HepG2 (cell line): ENCODE data around the gene NET1.

Experiments used
- FOXJ3 ChIP-seq: sonication (generic); formaldehyde crosslinking; IDR thresholded peaks from 2 replicates; pipeline ENCODE4 v1.4.0; 2020; ENCODE audit warnings: missing genetic modification reagents, mild to moderate bottlenecking, borderline replicate concordance
- GTF2F1 ChIP-seq: fragments of 150-350 bp; IDR thresholded peaks from 2 replicates; pipeline ENCODE4 v1.6.1; 2014; ENCODE audit warnings: low read length
- GTF3A ChIP-seq: sonication (generic); formaldehyde crosslinking; conservative IDR thresholded peaks from 2 replicates; pipeline ENCODE4 v1.4.0; 2020; ENCODE audit warnings: mild to moderate bottlenecking, missing genetic modification reagents
- SRSF1 ChIP-seq: fragments of 200-400 bp; formaldehyde crosslinking; optimal IDR thresholded peaks from 2 replicates; pipeline ENCODE3; 2017; ENCODE audit warnings: mild to moderate bottlenecking, low read depth, low read length, moderate library complexity
- ZBTB42 ChIP-seq: sonication (generic); formaldehyde crosslinking; IDR thresholded peaks from 2 replicates; pipeline ENCODE4 v1.5.0; 2020; ENCODE audit warnings: mild to moderate bottlenecking, missing genetic modification reagents
- ZNF3 ChIP-seq: IDR thresholded peaks from 2 replicates; pipeline ENCODE4 v1.7.0; 2017; ENCODE audit warnings: inconsistent platforms
- ZNF441 ChIP-seq: sonication (generic); formaldehyde crosslinking; IDR thresholded peaks from 2 replicates; pipeline ENCODE4 v1.7.0; 2021; ENCODE audit warnings: missing genetic modification reagents, borderline replicate concordance
- TF ChIP-seq, protein P1 (sequence below): sonication (generic); formaldehyde crosslinking; IDR thresholded peaks from 2 replicates; pipeline ENCODE4 v1.8.0; 2022; ENCODE audit warnings: mild to moderate bottlenecking, missing genetic modification reagents; ENCODE audit not compliant: insufficient replicate concordance

DNA sequence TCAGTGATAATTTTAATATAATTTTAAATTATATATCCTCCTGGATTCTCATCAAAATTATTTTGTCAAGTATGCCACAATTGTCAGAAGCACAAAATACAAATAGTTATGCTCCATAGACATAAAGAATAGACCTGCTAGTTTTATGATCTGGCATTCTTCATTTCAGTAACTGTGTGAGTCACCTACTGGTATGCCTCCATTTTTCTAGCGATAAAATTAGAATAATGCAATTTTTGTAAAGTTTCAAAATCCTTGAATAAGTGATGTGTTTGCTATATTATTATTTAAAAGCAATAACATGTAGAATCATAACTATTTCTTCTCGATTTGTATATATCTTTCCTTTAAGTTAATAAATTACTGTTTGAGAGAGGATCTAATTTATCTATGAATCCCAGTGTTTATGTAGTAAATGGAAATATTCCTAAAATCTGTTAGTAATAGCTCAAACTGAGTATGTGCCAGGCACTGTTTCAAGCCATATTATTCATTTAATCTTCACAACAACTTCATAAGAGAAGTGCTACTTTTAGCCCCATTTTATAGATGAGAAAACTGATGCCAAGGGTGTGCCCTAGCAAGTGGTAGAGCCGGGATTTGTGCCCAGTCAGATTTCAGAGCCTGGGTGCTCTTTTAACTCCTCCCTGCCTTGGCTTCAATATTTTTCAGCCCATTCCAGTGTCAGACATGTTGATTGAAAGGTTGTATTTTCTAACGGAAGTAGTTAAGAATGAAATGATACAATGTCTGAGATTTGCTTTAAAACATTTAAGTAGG, 38.4 kb downstream of the NET1 start:
- TF ChIP-seq ZBTB42: no peak
- TF ChIP-seq SRSF1: no peak
- TF ChIP-seq GTF3A: no peak
- TF ChIP-seq, protein P1, sequence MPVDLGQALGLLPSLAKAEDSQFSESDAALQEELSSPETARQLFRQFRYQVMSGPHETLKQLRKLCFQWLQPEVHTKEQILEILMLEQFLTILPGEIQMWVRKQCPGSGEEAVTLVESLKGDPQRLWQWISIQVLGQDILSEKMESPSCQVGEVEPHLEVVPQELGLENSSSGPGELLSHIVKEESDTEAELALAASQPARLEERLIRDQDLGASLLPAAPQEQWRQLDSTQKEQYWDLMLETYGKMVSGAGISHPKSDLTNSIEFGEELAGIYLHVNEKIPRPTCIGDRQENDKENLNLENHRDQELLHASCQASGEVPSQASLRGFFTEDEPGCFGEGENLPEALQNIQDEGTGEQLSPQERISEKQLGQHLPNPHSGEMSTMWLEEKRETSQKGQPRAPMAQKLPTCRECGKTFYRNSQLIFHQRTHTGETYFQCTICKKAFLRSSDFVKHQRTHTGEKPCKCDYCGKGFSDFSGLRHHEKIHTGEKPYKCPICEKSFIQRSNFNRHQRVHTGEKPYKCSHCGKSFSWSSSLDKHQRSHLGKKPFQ (CRISPR knock-in tag): no peak
- TF ChIP-seq GTF2F1: no peak
- TF ChIP-seq ZNF441 (CRISPR knock-in tag): no peak
- TF ChIP-seq ZNF3: no peak
- no peak for TF ChIP-seq FOXJ3 (CRISPR knock-in tag)
